SH-SY5Y (cell line): ENCODE results near the gene N4BP2L1.

Experiments
- GATA2 ChIP-seq: IDR thresholded peaks from 2 replicates; pipeline ENCODE4 v1.6.1; 2011; ENCODE audit warnings: mild to moderate bottlenecking, low read depth, low read length
- GATA3 ChIP-seq: IDR thresholded peaks from 2 replicates; pipeline ENCODE4 v1.6.1; 2011; ENCODE audit warnings: low read depth, mild to moderate bottlenecking, low read length, moderate library complexity

- TF ChIP-seq GATA3 (no peak), GATA2 (no peak)
These were observed 13.3 kb downstream of the N4BP2L1 start for GRCh38 chr13:32414580-32414979.
